HFFc6 (cell line): ENCODE measurements around the gene POLDIP2. TPM values are rescaled to one million over a fixed set of nuclear protein-coding genes. Genes with fewer than 3 reads are reported as not detected.

Experiments used
- DNase-seq: peaks from one replicate; pipeline ENCODE4 v3.0.0-alpha.2; 2018
- H3K27ac Mint-ChIP-seq: 2 replicates; pipeline ENCODE4 v1.8.0; 2020; ENCODE audit warnings: mild to moderate bottlenecking, mixed read lengths
- H3K27me3 Mint-ChIP-seq: 2 replicates; pipeline ENCODE4 v1.8.0; 2021; ENCODE audit warnings: mild to moderate bottlenecking, moderate library complexity, mixed read lengths; ENCODE audit not compliant: insufficient read depth
- H3K36me3 Mint-ChIP-seq: 2 replicates; pipeline ENCODE4 v1.8.0; 2021; ENCODE audit warnings: low read depth, mixed read lengths
- H3K4me1 Mint-ChIP-seq: 2 replicates; pipeline ENCODE4 v1.8.0; 2020; ENCODE audit warnings: low read depth, mixed read lengths
- H3K4me3 Mint-ChIP-seq: 2 replicates; pipeline ENCODE4 v1.8.0; 2020; ENCODE audit warnings: mild to moderate bottlenecking, moderate library complexity, mixed read lengths
- H3K9me3 Mint-ChIP-seq: 2 replicates; pipeline ENCODE4 v1.8.0; 2020; ENCODE audit warnings: mild to moderate bottlenecking, mixed read lengths
- CTCF ChIP-seq: fragments of 200-600 bp; sonication (generic); IDR thresholded peaks from 2 replicates; pipeline ENCODE4 v1.5.0; 2021; ENCODE audit warnings: antibody characterized with exemption, mild to moderate bottlenecking
- long read RNA-seq: library from polyadenylated mRNA; unstranded; transcript quantifications from one replicate; pipeline ENCODE4 v2.0.0, GENCODE V29; 2019
- total RNA-seq, 6 experiments: library from RNA; stranded (reverse); fragmentation: NEBNext Ultra II Directional; extraction: Animal tissue kit (Norgen Biotek cat#: 25700); gene quantifications; 2 replicates in 1 of 6; 3 replicates in 5 of 6; pipeline ENCODE4 v1.2.3, GENCODE V29; 2021

The POLDIP2 gene, protein sequence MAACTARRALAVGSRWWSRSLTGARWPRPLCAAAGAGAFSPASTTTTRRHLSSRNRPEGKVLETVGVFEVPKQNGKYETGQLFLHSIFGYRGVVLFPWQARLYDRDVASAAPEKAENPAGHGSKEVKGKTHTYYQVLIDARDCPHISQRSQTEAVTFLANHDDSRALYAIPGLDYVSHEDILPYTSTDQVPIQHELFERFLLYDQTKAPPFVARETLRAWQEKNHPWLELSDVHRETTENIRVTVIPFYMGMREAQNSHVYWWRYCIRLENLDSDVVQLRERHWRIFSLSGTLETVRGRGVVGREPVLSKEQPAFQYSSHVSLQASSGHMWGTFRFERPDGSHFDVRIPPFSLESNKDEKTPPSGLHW
- total RNA-seq, result 100 to 1,000 TPM; 104 to 118 (median 106) TPM
- long read RNA-seq, transcript POLDIP2-201 (11 exons, 2,121 nt), result major isoform, 168 of 188 reads
- long read RNA-seq, partial matches to known transcripts, result 10 of 188 reads
- long read RNA-seq, other reads (novel, unspliced or antisense), result 9 of 188 reads

DNA sequence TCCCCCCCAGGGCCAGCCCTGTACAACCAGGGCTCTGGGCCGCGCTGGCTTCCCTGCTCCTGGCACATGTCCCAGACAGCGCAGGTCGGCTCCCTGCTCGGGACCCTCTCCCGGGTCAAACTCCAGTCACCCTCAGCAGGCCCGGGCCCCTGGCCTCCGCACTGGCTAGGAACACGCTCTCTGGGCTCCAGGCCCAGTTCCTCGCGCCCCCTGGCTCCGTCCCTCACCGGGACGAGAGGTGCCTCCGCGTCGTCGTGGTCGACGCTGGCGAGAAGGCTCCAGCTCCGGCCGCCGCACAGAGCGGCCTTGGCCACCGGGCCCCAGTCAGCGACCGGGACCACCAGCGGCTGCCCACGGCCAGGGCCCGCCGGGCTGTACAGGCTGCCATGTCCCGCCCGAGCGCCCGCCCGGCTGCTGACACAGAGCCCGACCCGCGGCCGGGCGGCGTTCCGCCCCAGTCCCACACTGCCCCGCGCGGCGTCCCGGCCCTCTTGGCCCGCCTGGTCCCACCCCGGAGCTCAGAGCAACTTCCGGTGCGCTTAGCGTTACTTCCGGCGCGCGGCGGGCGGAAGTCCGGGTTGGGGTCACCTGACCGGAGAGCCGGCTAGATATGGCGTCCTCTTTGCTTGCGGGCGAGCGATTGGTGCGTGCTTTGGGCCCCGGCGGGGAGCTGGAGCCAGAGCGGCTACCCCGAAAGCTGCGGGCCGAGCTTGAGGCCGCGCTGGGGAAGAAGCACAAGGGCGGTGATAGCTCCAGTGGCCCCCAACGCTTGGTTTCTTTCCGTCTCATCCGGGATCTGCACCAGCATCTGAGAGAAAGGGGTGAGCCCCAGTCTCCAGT, at the start of gene POLDIP2:
TSS of gene POLDIP2 (minus strand) at position 467 of the 840 bp plus-strand sequence. CDS start at position 388, 79 bp downstream.
- DNase-seq, result peak; percentile 91
- Mint-ChIP-seq H3K4me1 (peaks cover 23% of the 10 kb centered on the region), H3K4me3 (peak within 1 kb of the TSS; percentile 99), H3K27me3 (no peaks in the 10 kb centered on the region), H3K9me3 (no peaks in the 10 kb centered on the region), H3K36me3 (peaks cover 31% of the 10 kb centered on the region; the same call in 1 of the 2 replicates), H3K27ac (peak within 1 kb of the TSS; percentile 92)
- TF ChIP-seq CTCF, result peak; percentile 31; the same call in 1 of the 2 replicates

- DNase-seq, result no peak
- Mint-ChIP-seq H3K27ac (no peak overlapping the region), H3K27me3 (peaks cover 32% of the 10 kb centered on the region), H3K4me3 (peak overlapping the region; percentile 72), H3K4me1 (no peaks in the 10 kb centered on the region), H3K9me3 (no peaks in the 10 kb centered on the region), H3K36me3 (0 out of 2 replicates have a peak, but pooled peaks cover under 1% of the 10 kb centered on the region)
- no peak for TF ChIP-seq CTCF
Measured at GRCh38 chr17:28406473-28406814, 49.1 kb upstream of the POLDIP2 start.

DNA sequence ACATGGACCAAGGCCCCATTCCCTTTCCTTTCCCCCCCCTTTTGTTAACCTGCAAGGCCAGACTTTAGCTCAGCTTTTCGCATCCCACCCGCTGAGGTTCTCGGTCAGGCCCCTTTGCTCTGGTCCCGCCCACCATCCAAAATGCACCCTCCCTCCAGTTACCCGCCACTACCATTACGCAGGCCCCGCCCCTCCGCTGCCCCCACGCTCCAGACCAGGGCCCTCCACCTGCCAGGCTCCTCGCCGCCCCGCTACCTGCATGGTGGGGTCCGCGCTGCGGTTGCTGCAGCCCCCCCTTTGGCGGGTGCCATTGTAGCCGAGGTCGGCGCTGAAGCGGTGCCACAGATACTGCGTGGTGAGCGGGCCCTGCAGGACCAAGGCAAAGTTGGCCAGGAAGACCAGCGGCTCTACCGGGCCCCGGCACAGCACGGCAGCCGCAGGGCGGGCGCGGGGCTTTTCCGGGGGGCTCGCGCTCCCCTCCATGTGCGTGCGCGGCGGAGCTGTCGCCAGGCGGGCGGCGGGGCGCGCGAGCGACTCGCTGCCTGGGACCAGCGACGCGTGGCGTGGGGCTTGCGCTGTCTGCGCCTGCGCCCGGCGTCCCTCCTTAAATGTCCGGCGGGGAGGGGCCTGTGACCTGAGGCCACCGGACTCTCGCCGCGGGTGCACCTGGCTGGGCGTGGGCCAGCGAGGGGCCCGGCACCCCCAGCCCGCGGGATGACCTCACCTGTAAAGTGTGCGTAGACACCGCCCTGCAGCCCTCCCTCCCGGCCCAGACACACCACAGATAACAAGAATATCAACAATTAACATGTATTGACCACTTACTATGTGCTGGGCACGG, 48.5 kb upstream of the POLDIP2 start, which contains the start of gene SLC46A1:
TSS of gene SLC46A1 (minus strand) at position 581 of the 841 bp plus-strand sequence. CDS start at position 483, 98 bp downstream.
- H3K36me3 Mint-ChIP-seq, result peaks cover 4% of the 10 kb centered on the region; the same call in 1 of the 2 replicates
- no peaks in the 10 kb centered on the region for H3K4me1 Mint-ChIP-seq
- no peak for DNase-seq
- H3K4me3 Mint-ChIP-seq, result peak within 1 kb of the TSS; percentile 86
- peaks cover 29% of the 10 kb centered on the region for H3K27me3 Mint-ChIP-seq
- H3K9me3 Mint-ChIP-seq, result no peaks in the 10 kb centered on the region
- no peak for TF ChIP-seq CTCF
- no peak within 1 kb of the TSS for H3K27ac Mint-ChIP-seq

- no peaks in the 10 kb centered on the region for H3K4me1 Mint-ChIP-seq
Measured at GRCh38 chr17:28404812-28405570, 47.7 kb upstream of the POLDIP2 start.

More at GRCh38 chr17:28404812-28405570, 47.7 kb upstream of the POLDIP2 start:
- no peak for TF ChIP-seq CTCF
- Mint-ChIP-seq H3K27ac (no peak overlapping the region), H3K27me3 (peaks cover 25% of the 10 kb centered on the region), H3K4me3 (peak overlapping the region; percentile 86), H3K36me3 (peaks cover 4% of the 10 kb centered on the region; the same call in 1 of the 2 replicates), H3K9me3 (no peaks in the 10 kb centered on the region)
- no peak for DNase-seq
